Hepatocyte (in vitro differentiated cells): ENCODE measurements around the gene PLEKHA8. TPM values are rescaled to one million over a fixed set of nuclear protein-coding genes. Genes with fewer than 3 reads are reported as not detected.
A peak's percentile ranks its signal among the peaks of the same experiment; 100 is the strongest.

Experiments
- DNase-seq: peaks from one replicate; pipeline ENCODE4 v3.0.0-alpha.2; 2016; ENCODE audit warnings: low spot score
- H2AFZ ChIP-seq: fragments of 200-600 bp; sonication (generic); 2 replicates; pipeline ENCODE4 v1.6.0; 2016; ENCODE audit warnings: antibody characterized with exemption, mild to moderate bottlenecking
- H3K27ac ChIP-seq: fragments of 200-600 bp; sonication (generic); 2 replicates; pipeline ENCODE4 v1.5.1; 2016; ENCODE audit warnings: mild to moderate bottlenecking
- H3K27me3 ChIP-seq: fragments of 200-600 bp; sonication (generic); 2 replicates; pipeline ENCODE4 v1.6.1; 2016
- H3K36me3 ChIP-seq: fragments of 200-600 bp; sonication (generic); replicated peaks from 2 replicates; pipeline ENCODE4 v1.5.1; 2016; ENCODE audit warnings: low read depth; ENCODE audit not compliant: insufficient read depth
- H3K4me1 ChIP-seq: fragments of 200-600 bp; sonication (generic); 2 replicates; pipeline ENCODE4 v1.5.1; 2016; ENCODE audit warnings: mild to moderate bottlenecking, moderate library complexity; ENCODE audit not compliant: insufficient read depth
- H3K4me2 ChIP-seq: fragments of 200-600 bp; sonication (generic); 2 replicates; pipeline ENCODE4 v1.6.0; 2016
- H3K4me3 ChIP-seq: fragments of 200-600 bp; sonication (generic); 2 replicates; pipeline ENCODE4 v1.5.1; 2016; ENCODE audit warnings: mild to moderate bottlenecking
- H3K79me2 ChIP-seq: fragments of 200-600 bp; sonication (generic); 2 replicates; pipeline ENCODE4 v1.6.0; 2017; ENCODE audit warnings: mild to moderate bottlenecking
- H3K9me2 ChIP-seq: fragments of 200-600 bp; sonication (generic); replicated peaks from 2 replicates; pipeline ENCODE4 v1.6.0; 2017; ENCODE audit warnings: mild to moderate bottlenecking; ENCODE audit not compliant: insufficient read depth
- H3K9me3 ChIP-seq: fragments of 200-600 bp; sonication (generic); 2 replicates; pipeline ENCODE4 v1.5.1; 2016; ENCODE audit warnings: low read depth, mild to moderate bottlenecking
- H4K20me1 ChIP-seq: fragments of 200-600 bp; sonication (generic); 2 replicates; pipeline ENCODE4 v1.6.0; 2016; ENCODE audit warnings: mild to moderate bottlenecking; ENCODE audit not compliant: insufficient read depth, poor library complexity, severe bottlenecking
- EZH2 ChIP-seq: fragments of 200-600 bp; sonication (generic); IDR thresholded peaks from 2 replicates; pipeline ENCODE4 v1.6.1; 2016; ENCODE audit warnings: antibody characterized with exemption, mild to moderate bottlenecking, borderline replicate concordance
- EZH2phosphoT487 ChIP-seq: fragments of 200-600 bp; sonication (generic); IDR thresholded peaks from one replicate; pipeline ENCODE4 v1.6.1; 2018; ENCODE audit warnings: antibody characterized with exemption, mild to moderate bottlenecking, low read depth, moderate library complexity; ENCODE audit not compliant: unreplicated experiment, severe bottlenecking
- WGBS: methylation state at CpG from one replicate; pipeline ENCODE4 v1.1.6; 2016; ENCODE audit warnings: low lambda C conversion rate; ENCODE audit errors: missing lambda C conversion rate; 5-methylcytosine and 5-hydroxymethylcytosine counted together
- polyA plus RNA-seq: library from polyadenylated mRNA; unstranded; fragments of >200 nt; fragmentation: Nextera tagmentation; extraction: Ambion mirVana; gene quantifications from 2 replicates; pipeline ENCODE4 v1.2.1, GENCODE V29; 2016
- total RNA-seq: library from RNA; depleted of rRNA; stranded (reverse); fragments of >200 nt; gene quantifications from 2 replicates; pipeline ENCODE4 v1.2.3, GENCODE V29; 2014
- TF ChIP-seq, protein P1 (sequence below): fragments of 200-600 bp; sonication (generic); IDR thresholded peaks from 2 replicates; pipeline ENCODE4 v1.5.1; 2016; ENCODE audit warnings: antibody characterized with exemption, mild to moderate bottlenecking; ENCODE audit not compliant: poor library complexity

The PLEKHA8 gene
- total and polyA plus RNA-seq, 2 experiments from 2014 or later: 8.7 to 17.9 TPM

DNA sequence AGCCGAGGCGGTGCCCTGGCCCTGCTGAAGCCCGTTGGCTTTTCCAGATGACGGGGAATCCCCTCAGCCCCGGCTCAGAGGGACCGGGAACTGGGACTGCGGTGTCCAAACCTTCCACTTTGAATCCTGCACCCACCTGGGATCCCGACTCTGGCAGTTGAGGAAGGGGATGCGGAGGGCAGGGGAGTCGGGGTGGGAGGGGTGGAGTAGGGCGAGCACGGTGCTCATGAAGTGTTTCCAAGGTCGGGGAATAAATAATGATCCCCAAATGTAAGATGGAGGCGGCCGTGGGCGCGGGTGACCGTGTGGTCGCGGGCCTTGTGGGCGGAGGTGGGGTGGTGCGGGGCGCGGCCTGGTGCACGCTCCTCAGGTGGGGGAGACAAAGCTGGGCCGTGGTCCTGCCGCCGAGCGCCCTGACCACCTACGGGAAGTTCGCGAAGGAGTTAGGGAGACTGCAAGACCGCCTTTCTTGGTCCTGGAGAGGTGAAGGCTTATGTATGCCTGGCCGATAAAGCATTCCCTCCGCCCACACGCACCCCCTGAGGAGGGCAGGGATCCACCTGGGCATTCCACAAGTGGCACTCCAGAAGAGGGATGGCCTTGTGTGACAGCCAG is 108.0 kb downstream of the PLEKHA8 start:
- H3K27me3 ChIP-seq: no peaks in the 10 kb centered on the region
- H2AFZ ChIP-seq: peak overlapping the region; percentile 65
- H3K4me1 ChIP-seq: peaks cover 4% of the 10 kb centered on the region
- peak overlapping the region; percentile 95 for H3K4me2 ChIP-seq
- no peaks in the 10 kb centered on the region for H3K9me2 ChIP-seq
- peak overlapping the region; percentile 74 for H3K4me3 ChIP-seq
- 16% methylated on average over 15 of the region's 36 CpGs for WGBS
- no peak for DNase-seq
- no peaks in the 10 kb centered on the region for H4K20me1 ChIP-seq
- H3K79me2 ChIP-seq: no peaks in the 10 kb centered on the region
- no peak overlapping the region for H3K27ac ChIP-seq
- no peaks in the 10 kb centered on the region for H3K9me3 ChIP-seq
- H3K36me3 ChIP-seq: no peaks in the 10 kb centered on the region
- TF ChIP-seq EZH2phosphoT487 (no peak), EZH2 (no peak)
- TF ChIP-seq, protein P1, sequence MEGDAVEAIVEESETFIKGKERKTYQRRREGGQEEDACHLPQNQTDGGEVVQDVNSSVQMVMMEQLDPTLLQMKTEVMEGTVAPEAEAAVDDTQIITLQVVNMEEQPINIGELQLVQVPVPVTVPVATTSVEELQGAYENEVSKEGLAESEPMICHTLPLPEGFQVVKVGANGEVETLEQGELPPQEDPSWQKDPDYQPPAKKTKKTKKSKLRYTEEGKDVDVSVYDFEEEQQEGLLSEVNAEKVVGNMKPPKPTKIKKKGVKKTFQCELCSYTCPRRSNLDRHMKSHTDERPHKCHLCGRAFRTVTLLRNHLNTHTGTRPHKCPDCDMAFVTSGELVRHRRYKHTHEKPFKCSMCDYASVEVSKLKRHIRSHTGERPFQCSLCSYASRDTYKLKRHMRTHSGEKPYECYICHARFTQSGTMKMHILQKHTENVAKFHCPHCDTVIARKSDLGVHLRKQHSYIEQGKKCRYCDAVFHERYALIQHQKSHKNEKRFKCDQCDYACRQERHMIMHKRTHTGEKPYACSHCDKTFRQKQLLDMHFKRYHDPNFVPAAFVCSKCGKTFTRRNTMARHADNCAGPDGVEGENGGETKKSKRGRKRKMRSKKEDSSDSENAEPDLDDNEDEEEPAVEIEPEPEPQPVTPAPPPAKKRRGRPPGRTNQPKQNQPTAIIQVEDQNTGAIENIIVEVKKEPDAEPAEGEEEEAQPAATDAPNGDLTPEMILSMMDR: no peak

GRCh38 chr7:30136743-30137485 is 108.7 kb downstream of the PLEKHA8 start:
- Histone ChIP-seq H3K27ac (no peak overlapping the region), H3K4me1 (peaks cover 4% of the 10 kb centered on the region)
- 93% methylated on average over 7 of the region's 7 CpGs for WGBS

GRCh38 chr7:30139836-30140384 is 111.7 kb downstream of the PLEKHA8 start:
- Histone ChIP-seq H3K4me3 (no peak overlapping the region), H4K20me1 (no peaks in the 10 kb centered on the region), H3K9me3 (no peaks in the 10 kb centered on the region), H3K27ac (no peak overlapping the region), H3K36me3 (no peaks in the 10 kb centered on the region), H3K9me2 (no peaks in the 10 kb centered on the region), H3K27me3 (no peaks in the 10 kb centered on the region), H3K79me2 (no peaks in the 10 kb centered on the region), H3K4me2 (no peak overlapping the region), H2AFZ (no peak overlapping the region), H3K4me1 (peaks cover 14% of the 10 kb centered on the region)
- TF ChIP-seq, protein P1: no peak
- TF ChIP-seq EZH2 (no peak), EZH2phosphoT487 (no peak)
- WGBS: 88% methylated on average over 4 of the region's 4 CpGs
- DNase-seq: no peak

More at GRCh38 chr7:30136743-30137485, 108.7 kb downstream of the PLEKHA8 start:
- Histone ChIP-seq H2AFZ (peak overlapping the region; percentile 65), H3K9me3 (no peaks in the 10 kb centered on the region), H3K9me2 (no peaks in the 10 kb centered on the region), H3K4me3 (no peak overlapping the region), H3K79me2 (no peaks in the 10 kb centered on the region), H4K20me1 (no peaks in the 10 kb centered on the region), H3K36me3 (no peaks in the 10 kb centered on the region), H3K27me3 (no peaks in the 10 kb centered on the region), H3K4me2 (peak overlapping the region; percentile 95)
- DNase-seq: no peak
- no peak for TF ChIP-seq EZH2phosphoT487
- TF ChIP-seq, protein P1: no peak
- TF ChIP-seq EZH2: no peak
